Endothelial cell (in vitro differentiated cells): ENCODE measurements around the gene ZNF407. TPM values are rescaled to one million over a fixed set of nuclear protein-coding genes. Genes with fewer than 3 reads are reported as not detected.

Experiments
- DNase-seq: peaks from one replicate; pipeline ENCODE4 v3.0.0; 2021; ENCODE audit warnings: low spot score
- H3K27ac Mint-ChIP-seq: one replicate; pipeline ENCODE4 v1.8.0; 2021; ENCODE audit warnings: mixed read lengths, inconsistent platforms; ENCODE audit not compliant: unreplicated experiment
- H3K27me3 Mint-ChIP-seq: one replicate; pipeline ENCODE4 v1.8.0; 2021; ENCODE audit warnings: mild to moderate bottlenecking, moderate library complexity, mixed read lengths, inconsistent platforms; ENCODE audit not compliant: unreplicated experiment
- H3K36me3 Mint-ChIP-seq: one replicate; pipeline ENCODE4 v1.8.0; 2021; ENCODE audit warnings: mild to moderate bottlenecking, low read depth, mixed read lengths, inconsistent platforms; ENCODE audit not compliant: unreplicated experiment
- H3K4me1 Mint-ChIP-seq: one replicate; pipeline ENCODE4 v1.8.0; 2021; ENCODE audit warnings: mild to moderate bottlenecking, mixed read lengths, inconsistent platforms; ENCODE audit not compliant: unreplicated experiment
- H3K4me3 Mint-ChIP-seq: one replicate; pipeline ENCODE4 v1.8.0; 2021; ENCODE audit warnings: mild to moderate bottlenecking, mixed read lengths, inconsistent platforms; ENCODE audit not compliant: unreplicated experiment
- H3K9me3 Mint-ChIP-seq: one replicate; pipeline ENCODE4 v1.8.0; 2021; ENCODE audit warnings: mixed read lengths, inconsistent platforms; ENCODE audit not compliant: unreplicated experiment
- total RNA-seq: library from RNA; stranded (reverse); fragmentation: NEBNext Ultra II Directional; extraction: Animal tissue kit (Norgen Biotek cat#: 25700); gene quantifications from one replicate; pipeline ENCODE4 v1.2.1, GENCODE V29; 2021; ENCODE audit not compliant: unreplicated experiment
- TF ChIP-seq, protein P1 (sequence below): fragments of 200-600 bp; sonication (generic); IDR thresholded peaks from one replicate; pipeline ENCODE4 v1.5.0; 2021; ENCODE audit warnings: antibody characterized with exemption; ENCODE audit not compliant: unreplicated experiment

Gene ZNF407
- total RNA-seq, 1 donor from 2014 or later = 16.8 TPM

DNA sequence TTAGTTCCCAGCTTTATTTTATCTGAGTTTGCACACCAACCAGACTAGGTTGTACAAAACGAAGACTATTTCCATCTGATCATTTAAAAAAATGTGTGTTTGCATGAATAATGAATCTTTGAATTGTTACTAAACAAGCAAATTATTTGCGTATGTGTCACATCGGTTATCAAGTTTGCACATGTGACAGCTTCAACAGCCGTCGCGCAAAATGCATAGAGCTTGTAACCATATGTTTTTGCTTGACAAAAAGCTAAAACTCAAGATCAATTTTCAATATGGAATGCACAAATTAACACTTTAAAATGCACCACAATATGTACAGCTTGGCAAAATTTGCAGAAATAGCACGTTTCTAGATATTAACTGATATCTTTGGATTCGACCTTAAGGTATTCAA lies 427.2 kb downstream of the ZNF407 start:
- H3K27me3 Mint-ChIP-seq = no peaks in the 10 kb centered on the region
- no peak overlapping the region for H3K4me3 Mint-ChIP-seq
- H3K4me1 Mint-ChIP-seq = no peaks in the 10 kb centered on the region
- H3K36me3 Mint-ChIP-seq = no peaks in the 10 kb centered on the region
- TF ChIP-seq, protein P1, sequence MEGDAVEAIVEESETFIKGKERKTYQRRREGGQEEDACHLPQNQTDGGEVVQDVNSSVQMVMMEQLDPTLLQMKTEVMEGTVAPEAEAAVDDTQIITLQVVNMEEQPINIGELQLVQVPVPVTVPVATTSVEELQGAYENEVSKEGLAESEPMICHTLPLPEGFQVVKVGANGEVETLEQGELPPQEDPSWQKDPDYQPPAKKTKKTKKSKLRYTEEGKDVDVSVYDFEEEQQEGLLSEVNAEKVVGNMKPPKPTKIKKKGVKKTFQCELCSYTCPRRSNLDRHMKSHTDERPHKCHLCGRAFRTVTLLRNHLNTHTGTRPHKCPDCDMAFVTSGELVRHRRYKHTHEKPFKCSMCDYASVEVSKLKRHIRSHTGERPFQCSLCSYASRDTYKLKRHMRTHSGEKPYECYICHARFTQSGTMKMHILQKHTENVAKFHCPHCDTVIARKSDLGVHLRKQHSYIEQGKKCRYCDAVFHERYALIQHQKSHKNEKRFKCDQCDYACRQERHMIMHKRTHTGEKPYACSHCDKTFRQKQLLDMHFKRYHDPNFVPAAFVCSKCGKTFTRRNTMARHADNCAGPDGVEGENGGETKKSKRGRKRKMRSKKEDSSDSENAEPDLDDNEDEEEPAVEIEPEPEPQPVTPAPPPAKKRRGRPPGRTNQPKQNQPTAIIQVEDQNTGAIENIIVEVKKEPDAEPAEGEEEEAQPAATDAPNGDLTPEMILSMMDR = no peak
- no peaks in the 10 kb centered on the region for H3K9me3 Mint-ChIP-seq
- DNase-seq = no peak
- H3K27ac Mint-ChIP-seq = no peak overlapping the region

DNA sequence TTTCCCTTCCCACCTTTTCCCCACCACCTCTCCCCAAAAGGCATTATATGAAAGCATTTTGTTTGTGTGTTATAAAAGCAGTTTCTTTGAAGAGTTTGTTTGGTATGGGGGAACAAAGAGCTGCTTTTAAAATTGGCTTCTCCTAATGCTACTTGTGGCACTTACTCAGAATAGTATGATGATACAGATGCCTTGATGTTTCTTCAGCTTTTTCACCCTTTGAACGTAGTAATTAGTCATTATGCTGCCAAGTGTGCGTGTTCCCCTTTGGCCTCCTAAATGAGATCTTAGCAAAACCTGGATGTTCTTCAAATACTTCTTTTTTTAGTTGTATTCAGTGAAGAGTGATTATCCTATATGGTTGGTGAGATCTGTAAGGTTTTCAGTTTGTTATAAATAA lies 427.9 kb downstream of the ZNF407 start:
- Mint-ChIP-seq H3K4me3 (no peak overlapping the region), H3K4me1 (no peaks in the 10 kb centered on the region), H3K27ac (no peak overlapping the region), H3K36me3 (no peaks in the 10 kb centered on the region), H3K9me3 (no peaks in the 10 kb centered on the region), H3K27me3 (no peaks in the 10 kb centered on the region)
- no peak for DNase-seq
- TF ChIP-seq, protein P1 = no peak

DNA sequence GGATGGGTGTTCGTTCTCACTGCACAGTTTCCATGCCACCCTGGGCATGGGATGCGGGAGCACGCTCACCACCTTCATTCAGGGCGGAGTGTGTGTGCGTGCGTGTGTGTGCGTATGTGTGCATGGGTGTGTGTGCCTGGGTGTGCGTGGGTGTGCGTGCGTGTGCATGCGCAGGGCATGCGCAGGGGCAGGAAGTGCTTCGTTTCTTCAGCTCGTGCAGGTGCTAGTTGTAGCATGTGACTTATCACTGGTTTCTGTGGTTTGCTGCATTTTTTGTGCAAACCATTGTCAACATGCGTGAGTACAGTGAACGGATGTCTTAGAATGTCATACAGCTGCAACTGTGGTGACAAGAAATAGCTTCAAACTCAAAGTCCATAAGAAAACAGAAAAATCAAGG lies 431.8 kb downstream of the ZNF407 start:
- no peak overlapping the region for H3K4me3 Mint-ChIP-seq
- H3K36me3 Mint-ChIP-seq = no peaks in the 10 kb centered on the region

DNA sequence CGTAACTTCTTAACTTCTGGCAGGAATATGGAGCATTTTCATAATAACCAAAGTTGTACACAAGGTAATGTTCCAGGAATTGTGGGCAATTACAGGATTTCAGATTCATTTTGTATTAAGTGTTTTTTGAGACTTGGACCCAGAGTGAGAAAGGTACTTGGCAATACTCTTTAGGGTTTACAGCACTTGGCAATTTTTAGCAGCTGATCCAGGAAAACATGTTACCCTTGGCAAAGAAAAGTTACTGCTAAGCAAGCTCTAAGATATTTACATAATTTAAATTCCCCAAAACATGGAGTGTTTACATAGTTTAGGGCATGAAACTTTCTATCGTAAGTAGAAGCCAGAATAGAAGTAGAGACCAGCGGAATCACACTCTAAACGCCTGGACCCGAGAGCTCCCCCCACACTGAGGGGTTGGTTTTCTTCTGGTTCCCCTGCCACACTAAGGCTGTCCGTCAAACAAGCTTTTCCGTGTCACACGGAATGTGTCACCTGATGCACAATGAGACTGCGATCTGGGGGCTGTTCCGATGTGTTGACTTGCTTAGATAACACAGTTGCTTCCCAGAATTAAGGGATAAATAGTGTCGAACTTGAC lies 434.1 kb downstream of the ZNF407 start:
- TF ChIP-seq, protein P1 = no peak
- H3K4me1 Mint-ChIP-seq = no peaks in the 10 kb centered on the region
- no peak overlapping the region for H3K27ac Mint-ChIP-seq
- DNase-seq = no peak
- H3K36me3 Mint-ChIP-seq = no peaks in the 10 kb centered on the region
- H3K4me3 Mint-ChIP-seq = no peak overlapping the region
- no peaks in the 10 kb centered on the region for H3K27me3 Mint-ChIP-seq
- H3K9me3 Mint-ChIP-seq = no peaks in the 10 kb centered on the region

More for the DNA sequence above, 431.8 kb downstream of the ZNF407 start:
- TF ChIP-seq, protein P1 = no peak
- Mint-ChIP-seq H3K9me3 (no peaks in the 10 kb centered on the region), H3K4me1 (no peaks in the 10 kb centered on the region), H3K27ac (no peak overlapping the region), H3K27me3 (no peaks in the 10 kb centered on the region)
- no peak for DNase-seq

DNA sequence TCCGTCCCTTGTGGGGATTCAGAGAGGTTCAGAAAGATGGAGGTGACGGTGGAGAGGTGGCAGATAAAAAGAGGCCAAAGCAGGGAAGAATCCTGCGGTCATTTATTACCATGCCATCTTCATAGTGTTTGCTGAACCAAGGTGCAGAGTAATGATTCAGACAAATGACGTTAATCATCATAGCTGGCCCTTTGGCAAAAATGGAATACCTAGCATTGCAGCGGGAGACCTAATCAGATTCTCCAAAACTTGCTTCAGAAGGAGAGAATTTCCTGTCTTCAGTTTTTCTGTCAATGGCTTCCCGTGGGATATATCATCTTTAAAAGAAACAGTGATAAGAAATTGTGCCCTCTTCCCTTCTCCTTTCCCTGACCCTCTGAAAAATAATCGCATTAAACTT lies 435.8 kb downstream of the ZNF407 start:
- H3K9me3 Mint-ChIP-seq = no peaks in the 10 kb centered on the region
- TF ChIP-seq, protein P1 = no peak
- no peak for DNase-seq
- no peaks in the 10 kb centered on the region for H3K36me3 Mint-ChIP-seq
- no peaks in the 10 kb centered on the region for H3K27me3 Mint-ChIP-seq
- no peak overlapping the region for H3K27ac Mint-ChIP-seq
- H3K4me3 Mint-ChIP-seq = no peak overlapping the region
- no peaks in the 10 kb centered on the region for H3K4me1 Mint-ChIP-seq
